Testis (tissue), 3 donors: ENCODE data around the gene MACO1. TPM values are rescaled to one million over a fixed set of nuclear protein-coding genes. Genes with fewer than 3 reads are reported as not detected.

Source experiments
- DNase-seq: peaks from one replicate; pipeline ENCODE4 v3.0.0-alpha.2; 2019
- H3K27ac ChIP-seq, 2 donors: fragments of 200-600 bp; sonication (generic); one replicate each; pipeline ENCODE4 v1.5.1; 2019
- H3K27me3 ChIP-seq: fragments of 200-600 bp; sonication (generic); one replicate; pipeline ENCODE4 v1.5.1; 2019
- H3K36me3 ChIP-seq: fragments of 200-600 bp; sonication (generic); one replicate; pipeline ENCODE4 v1.5.1; 2017; ENCODE audit warnings: low read depth; ENCODE audit errors: missing control alignments
- H3K4me1 ChIP-seq: fragments of 200-600 bp; sonication (generic); one replicate; pipeline ENCODE4 v1.5.1; 2019
- H3K4me3 ChIP-seq, 2 donors: fragments of 200-600 bp; sonication (generic); one replicate each; pipeline ENCODE4 v1.5.1; 2017 to 2019
- H3K9me3 ChIP-seq: fragments of 200-600 bp; sonication (generic); one replicate; pipeline ENCODE4 v1.5.1; 2017
- POLR2A ChIP-seq: fragments of 450-650 bp; IDR thresholded peaks from one replicate; pipeline ENCODE4 v1.6.1; 2017; ENCODE audit warnings: antibody characterized with exemption, mild to moderate bottlenecking, moderate library complexity
- WGBS, 2 donors: methylation state at CpG; one replicate each; pipeline ENCODE4 v1.1.5; 2018; 5-methylcytosine and 5-hydroxymethylcytosine counted together
- intact Hi-C: fragments of 100-400 bp; cut with DNase I; formaldehyde crosslinking; loops from one replicate; pipeline ENCODE4 v1.15.1; 2023; ENCODE audit warnings: low total_unique reads
- polyA plus RNA-seq: library from polyadenylated mRNA; stranded (reverse); fragments of 350-450 nt; fragmentation: Illumina TruSeq; extraction: RNeasy Lipid Tissue Mini Kit (QIAGEN cat#74804); gene quantifications from one replicate; pipeline ENCODE4 v1.2.3, GENCODE V29; 2014; ENCODE audit warnings: low read depth, low replicate concordance; ENCODE audit not compliant: insufficient read depth
- total RNA-seq, 2 donors: library from RNA; depleted of rRNA; stranded (reverse); fragments of >200 nt; gene quantifications; one replicate each; pipeline ENCODE4 v1.2.3, GENCODE V29; 2016
- TF ChIP-seq, protein P1 (sequence below), 3 experiments: fragments of 450-650 bp in 2 of 3; fragments of 200-600 bp in 1 of 3; sonication (generic) in 1 of 3; IDR thresholded peaks; one replicate each; pipeline ENCODE4 v1.5.1; 2016 to 2019; ENCODE audit warnings: antibody characterized with exemption in 3 of 3, mild to moderate bottlenecking in 2 of 3, moderate library complexity in 1 of 3

Gene MACO1
- total and polyA plus RNA-seq, 3 donors from 2014 or later, result 22.1 to 51.3 (median 25.4) TPM

DNA sequence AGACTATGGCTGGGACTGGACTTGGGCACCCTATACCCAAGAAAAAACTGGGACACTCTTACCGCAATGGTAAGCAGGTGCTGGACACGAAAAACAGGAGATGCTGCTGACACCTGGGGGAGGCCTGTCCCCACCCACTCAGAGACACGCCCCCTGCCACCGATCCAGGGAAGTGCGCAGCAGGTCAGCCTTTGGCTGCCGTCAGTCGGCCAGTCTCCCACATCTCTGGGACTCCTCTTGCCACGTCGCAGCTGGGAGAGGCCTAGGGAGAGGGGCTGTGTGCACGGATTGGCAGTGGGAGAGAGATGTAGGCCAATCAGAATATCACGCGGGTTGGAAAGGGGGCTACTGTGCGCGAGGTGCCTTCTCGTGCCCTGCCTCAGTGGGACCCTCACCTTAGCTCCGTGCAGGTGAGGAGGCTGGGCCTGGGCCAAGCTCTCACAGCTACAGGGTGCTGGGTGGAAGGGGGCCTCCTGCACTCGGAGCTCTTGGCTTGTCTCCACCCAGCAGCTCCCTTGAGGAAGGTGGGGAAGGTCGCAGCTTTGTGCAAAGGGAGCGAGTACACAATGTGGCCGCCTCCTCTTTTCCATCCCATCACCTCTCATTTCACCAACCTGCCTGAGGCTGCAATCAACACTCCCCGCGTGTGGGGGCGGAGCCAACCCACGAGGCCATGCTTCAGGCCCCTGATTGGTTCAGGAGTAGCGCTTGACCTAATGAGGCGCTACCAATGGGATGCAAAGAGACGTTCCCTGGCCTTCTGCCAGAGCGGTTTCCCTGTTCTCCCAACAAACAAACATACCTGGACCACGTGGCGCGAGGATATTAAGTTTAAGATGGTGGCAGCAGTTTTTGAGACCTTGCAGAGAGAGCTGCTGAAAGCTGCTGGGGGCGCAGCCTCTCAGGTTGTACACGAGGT is 87.0 kb downstream of the MACO1 start:
- Histone ChIP-seq H3K9me3 (no peaks in the 10 kb centered on the region), H3K27me3 (no peaks in the 10 kb centered on the region), H3K27ac (no peak overlapping the region), H3K4me1 (no peaks in the 10 kb centered on the region), H3K4me3 (peak overlapping the region in 1 of 2 donors; percentile 17), H3K36me3 (no peaks in the 10 kb centered on the region)
- intact Hi-C loops, result no loop called here
- peak; percentile 74 for DNase-seq
- TF ChIP-seq, protein P1, sequence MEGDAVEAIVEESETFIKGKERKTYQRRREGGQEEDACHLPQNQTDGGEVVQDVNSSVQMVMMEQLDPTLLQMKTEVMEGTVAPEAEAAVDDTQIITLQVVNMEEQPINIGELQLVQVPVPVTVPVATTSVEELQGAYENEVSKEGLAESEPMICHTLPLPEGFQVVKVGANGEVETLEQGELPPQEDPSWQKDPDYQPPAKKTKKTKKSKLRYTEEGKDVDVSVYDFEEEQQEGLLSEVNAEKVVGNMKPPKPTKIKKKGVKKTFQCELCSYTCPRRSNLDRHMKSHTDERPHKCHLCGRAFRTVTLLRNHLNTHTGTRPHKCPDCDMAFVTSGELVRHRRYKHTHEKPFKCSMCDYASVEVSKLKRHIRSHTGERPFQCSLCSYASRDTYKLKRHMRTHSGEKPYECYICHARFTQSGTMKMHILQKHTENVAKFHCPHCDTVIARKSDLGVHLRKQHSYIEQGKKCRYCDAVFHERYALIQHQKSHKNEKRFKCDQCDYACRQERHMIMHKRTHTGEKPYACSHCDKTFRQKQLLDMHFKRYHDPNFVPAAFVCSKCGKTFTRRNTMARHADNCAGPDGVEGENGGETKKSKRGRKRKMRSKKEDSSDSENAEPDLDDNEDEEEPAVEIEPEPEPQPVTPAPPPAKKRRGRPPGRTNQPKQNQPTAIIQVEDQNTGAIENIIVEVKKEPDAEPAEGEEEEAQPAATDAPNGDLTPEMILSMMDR (IDR thresholded peaks at IDR 0.05), result no peak
- no peak for TF ChIP-seq POLR2A
- 57 to 65% methylated on average over 26 to 33 of the region's 33 CpGs for WGBS, 2 donors

- intact Hi-C loops, result loop anchor here (10.0 kb wide), 1 partner anchor 265 kb away; no protein-coding TSS in a partner anchor
- no peak for DNase-seq
- Histone ChIP-seq H3K27me3 (no peaks in the 10 kb centered on the region), H3K36me3 (no peaks in the 10 kb centered on the region), H3K9me3 (no peaks in the 10 kb centered on the region), H3K4me3 (no peak overlapping the region), H3K4me1 (no peaks in the 10 kb centered on the region), H3K27ac (no peak overlapping the region)
- TF ChIP-seq, protein P1 (IDR thresholded peaks at IDR 0.05), result no peak
- no peak for TF ChIP-seq POLR2A
- 88 to 93% methylated on average over 5 of the region's 5 CpGs for WGBS, 2 donors
Observed at GRCh38 chr1:25519624-25520023, 88.9 kb downstream of the MACO1 start.

- no peak overlapping the region for H3K27ac ChIP-seq
- H3K4me3 ChIP-seq, result no peak overlapping the region
- DNase-seq, result peak; percentile 84
- H3K4me1 ChIP-seq, result no peaks in the 10 kb centered on the region
- intact Hi-C loops, result loop anchor here (10.0 kb wide), 1 partner anchor 264 kb away; no protein-coding TSS in a partner anchor
- H3K36me3 ChIP-seq, result no peaks in the 10 kb centered on the region
- H3K9me3 ChIP-seq, result no peaks in the 10 kb centered on the region
- 34 to 37% methylated on average over 4 of the region's 4 CpGs for WGBS, 2 donors
- TF ChIP-seq, protein P1 (IDR thresholded peaks at IDR 0.05), result peak; percentile 85 to 92 (median 86)
- TF ChIP-seq POLR2A, result no peak
- H3K27me3 ChIP-seq, result no peaks in the 10 kb centered on the region
Observed at GRCh38 chr1:25520446-25521061, 89.9 kb downstream of the MACO1 start.

GRCh38 chr1:25522031-25522655 is 91.4 kb downstream of the MACO1 start:
- TF ChIP-seq POLR2A, result no peak
- TF ChIP-seq, protein P1 (IDR thresholded peaks at IDR 0.05), result no peak
- WGBS, 2 donors, result 79 to 87% methylated on average over 3 to 5 of the region's 5 CpGs

More at GRCh38 chr1:25522031-25522655, 91.4 kb downstream of the MACO1 start:
- no peak for DNase-seq
- intact Hi-C loops, result loop anchor here (10.0 kb wide), 1 partner anchor 263 kb away; no protein-coding TSS in a partner anchor
- no peaks in the 10 kb centered on the region for H3K4me1 ChIP-seq
- H3K36me3 ChIP-seq, result no peaks in the 10 kb centered on the region
- no peak overlapping the region for H3K4me3 ChIP-seq
- H3K27ac ChIP-seq, result no peak overlapping the region
- H3K27me3 ChIP-seq, result no peaks in the 10 kb centered on the region
- H3K9me3 ChIP-seq, result no peaks in the 10 kb centered on the region
